ENCODE measurements around the gene DAB2IP. TPM values are rescaled to one million over a fixed set of nuclear protein-coding genes. Genes with fewer than 3 reads are reported as not detected.

The DAB2IP gene
- total RNA-seq, 1 donor from 2014 or later: 24.3 TPM

GRCh38 chr9:121663591-121663990 is 12.2 kb downstream of the DAB2IP start:
- no peak for DNase-seq

- no peak for DNase-seq
Measured at GRCh38 chr9:121666294-121666693, 14.9 kb downstream of the DAB2IP start.

GRCh38 chr9:121667214-121667613 is 15.8 kb downstream of the DAB2IP start:
- no peak for DNase-seq

GRCh38 chr9:121667890-121668289 is 16.5 kb downstream of the DAB2IP start:
- no peak for DNase-seq

GRCh38 chr9:121670431-121670830 is 19.0 kb downstream of the DAB2IP start:
- peak; percentile 49 for DNase-seq

GRCh38 chr9:121671612-121672155 is 20.2 kb downstream of the DAB2IP start:
- no peak for DNase-seq

GRCh38 chr9:121672213-121672612 is 20.8 kb downstream of the DAB2IP start:
- no peak for DNase-seq

- no peak for DNase-seq
Measured at GRCh38 chr9:121672986-121673385, 21.6 kb downstream of the DAB2IP start.

GRCh38 chr9:121673576-121673975 is 22.1 kb downstream of the DAB2IP start:
- DNase-seq: no peak

GRCh38 chr9:121674017-121674416 is 22.6 kb downstream of the DAB2IP start:
- no peak for DNase-seq

- peak; percentile 41 for DNase-seq
Measured at GRCh38 chr9:121674952-121675351, 23.5 kb downstream of the DAB2IP start.

- DNase-seq: no peak
Measured at GRCh38 chr9:121675381-121675780, 23.9 kb downstream of the DAB2IP start.

GRCh38 chr9:121675969-121676822 is 24.8 kb downstream of the DAB2IP start:
- DNase-seq: peak; percentile 40

- no peak for DNase-seq
Measured at GRCh38 chr9:121676926-121677325, 25.5 kb downstream of the DAB2IP start.

GRCh38 chr9:121678501-121679022 is 27.1 kb downstream of the DAB2IP start:
- DNase-seq: no peak

GRCh38 chr9:121679901-121680635 is 28.6 kb downstream of the DAB2IP start:
- no peak for DNase-seq

GRCh38 chr9:121681404-121681803 is 30.0 kb downstream of the DAB2IP start:
- no peak for DNase-seq

GRCh38 chr9:121682201-121682600 is 30.8 kb downstream of the DAB2IP start:
- DNase-seq: no peak

GRCh38 chr9:121682926-121683515 is 31.6 kb downstream of the DAB2IP start:
- DNase-seq: no peak

GRCh38 chr9:121683652-121684051 is 32.2 kb downstream of the DAB2IP start:
- no peak for DNase-seq

GRCh38 chr9:121684381-121685145 is 33.1 kb downstream of the DAB2IP start:
- peak; percentile 64 for DNase-seq

GRCh38 chr9:121685146-121685794 is 33.8 kb downstream of the DAB2IP start:
- no peak for DNase-seq

Data from dermis blood vessel endothelial cell (primary cell).